ENCODE data around the gene PCNX2. TPM values are rescaled to one million over a fixed set of nuclear protein-coding genes. Genes with fewer than 3 reads are reported as not detected.
A peak's percentile ranks its signal among the peaks of the same experiment; 100 is the strongest.

Gene PCNX2
- total and polyA plus RNA-seq, 2 experiments from 2014 or later: 3.9 to 11.0 TPM

- H3K9me2 ChIP-seq (replicated peaks; ENCODE audit: insufficient read depth): no peaks in the 10 kb centered on the region
- no peak overlapping the region for H3K4me2 ChIP-seq
- 94% methylated on average over 3 of the region's 3 CpGs for WGBS (ENCODE audit: low lambda C conversion rate, missing lambda C conversion rate)
- no peak overlapping the region for H3K27ac ChIP-seq
- H3K4me1 ChIP-seq (ENCODE audit: insufficient read depth): peaks cover 24% of the 10 kb centered on the region
- H3K36me3 ChIP-seq (replicated peaks; ENCODE audit: insufficient read depth, low read depth): no peaks in the 10 kb centered on the region
- TF ChIP-seq CTCF (IDR thresholded peaks at IDR 0.05; ENCODE audit: poor library complexity): no peak
- no peak for TF ChIP-seq EZH2phosphoT487 (IDR thresholded peaks at IDR 0.05; ENCODE audit: low read depth, severe bottlenecking, unreplicated experiment)
- TF ChIP-seq EZH2 (IDR thresholded peaks at IDR 0.05; ENCODE audit: borderline replicate concordance): no peak
- DNase-seq (ENCODE audit: low spot score): no peak
- no peaks in the 10 kb centered on the region for H3K27me3 ChIP-seq
- H3K9me3 ChIP-seq (ENCODE audit: low read depth): no peaks in the 10 kb centered on the region
- no peaks in the 10 kb centered on the region for H4K20me1 ChIP-seq (ENCODE audit: insufficient read depth, poor library complexity, severe bottlenecking)
- H3K79me2 ChIP-seq: no peaks in the 10 kb centered on the region
- H2AFZ ChIP-seq: no peak overlapping the region
- H3K4me3 ChIP-seq: no peak overlapping the region
Measured at GRCh38 chr1:233237647-233238046, 57.9 kb downstream of the PCNX2 start.

GRCh38 chr1:233233508-233234040 lies 62.0 kb downstream of the PCNX2 start:
- no peak overlapping the region for H3K4me2 ChIP-seq
- H3K27ac ChIP-seq: no peak overlapping the region
- no peaks in the 10 kb centered on the region for H3K4me1 ChIP-seq (ENCODE audit: insufficient read depth)
- no peaks in the 10 kb centered on the region for H3K36me3 ChIP-seq (replicated peaks; ENCODE audit: insufficient read depth, low read depth)
- H3K79me2 ChIP-seq: no peaks in the 10 kb centered on the region
- H3K9me2 ChIP-seq (replicated peaks; ENCODE audit: insufficient read depth): no peaks in the 10 kb centered on the region
- no peak overlapping the region for H3K4me3 ChIP-seq
- TF ChIP-seq CTCF (IDR thresholded peaks at IDR 0.05; ENCODE audit: poor library complexity): no peak
- no peak for TF ChIP-seq EZH2phosphoT487 (IDR thresholded peaks at IDR 0.05; ENCODE audit: low read depth, severe bottlenecking, unreplicated experiment)
- no peak for TF ChIP-seq EZH2 (IDR thresholded peaks at IDR 0.05; ENCODE audit: borderline replicate concordance)
- H3K9me3 ChIP-seq (ENCODE audit: low read depth): no peaks in the 10 kb centered on the region
- peak; percentile 23 for DNase-seq (ENCODE audit: low spot score)
- H2AFZ ChIP-seq: no peak overlapping the region
- no peaks in the 10 kb centered on the region for H3K27me3 ChIP-seq
- no peaks in the 10 kb centered on the region for H4K20me1 ChIP-seq (ENCODE audit: insufficient read depth, poor library complexity, severe bottlenecking)
- 35% methylated on average over 5 of the region's 5 CpGs for WGBS (ENCODE audit: low lambda C conversion rate, missing lambda C conversion rate)

GRCh38 chr1:233230011-233230410 lies 65.5 kb downstream of the PCNX2 start:
- Histone ChIP-seq H3K4me1 (ENCODE audit: insufficient read depth) (no peaks in the 10 kb centered on the region), H3K4me3 (no peak overlapping the region), H3K79me2 (no peaks in the 10 kb centered on the region), H3K27ac (no peak overlapping the region), H3K27me3 (no peaks in the 10 kb centered on the region), H4K20me1 (ENCODE audit: insufficient read depth, poor library complexity, severe bottlenecking) (no peaks in the 10 kb centered on the region), H2AFZ (no peak overlapping the region), H3K9me3 (ENCODE audit: low read depth) (no peaks in the 10 kb centered on the region), H3K36me3 (replicated peaks; ENCODE audit: insufficient read depth, low read depth) (no peaks in the 10 kb centered on the region), H3K4me2 (no peak overlapping the region), H3K9me2 (replicated peaks; ENCODE audit: insufficient read depth) (no peaks in the 10 kb centered on the region)
- 98% methylated on average over 2 of the region's 2 CpGs for WGBS (ENCODE audit: low lambda C conversion rate, missing lambda C conversion rate)
- no peak for DNase-seq (ENCODE audit: low spot score)
- TF ChIP-seq EZH2phosphoT487 (IDR thresholded peaks at IDR 0.05; ENCODE audit: low read depth, severe bottlenecking, unreplicated experiment) (no peak), EZH2 (IDR thresholded peaks at IDR 0.05; ENCODE audit: borderline replicate concordance) (no peak), CTCF (IDR thresholded peaks at IDR 0.05; ENCODE audit: poor library complexity) (no peak)

Measured in hepatocyte (in vitro differentiated cells).